HepG2 (cell line): ENCODE data around the gene ST6GAL2. TPM values are rescaled to one million over a fixed set of nuclear protein-coding genes. Genes with fewer than 3 reads are reported as not detected.

Experiments used
- ATAC-seq: fragments of 200-7000 bp; cut with Tn5 transposase; 3 replicates; pipeline ENCODE4 v1.9.1; 2020; ENCODE audit warnings: mild to moderate bottlenecking, moderate library complexity
- BruUV-seq: library from RNA; stranded (reverse); fragments of 400-500 nt; replicated peaks from 2 replicates; lab custom pipeline; 2021; lab: Mats Ljungman, UMichigan
- CTCF ChIA-PET: fragments of 300-600 bp; formaldehyde crosslinking; extraction: SDS; loops from one replicate; lab custom pipeline; 2021; ENCODE audit warnings: low total read pairs, inconsistent platforms, low intra/inter-chr PET ratio; lab: Yijun Ruan, JAX
- POLR2A ChIA-PET: fragments of 350-600 bp; sonication (Branson Sonifier 250); formaldehyde crosslinking; loops from one replicate; lab custom pipeline; 2020; ENCODE audit warnings: antibody characterized with exemption, inconsistent platforms; lab: Yijun Ruan, JAX
- DNase-seq: peaks from one replicate; pipeline ENCODE4 v3.0.0-alpha.2; 2015; ENCODE audit warnings: low spot score
- FAIRE-seq: peaks from 3 replicates; lab custom pipeline; 2011; peaks lifted over from hg19 to GRCh38; lab: Jason Lieb, UNC
- H2AFZ ChIP-seq: one replicate; pipeline ENCODE4 v1.6.1; 2011; ENCODE audit warnings: low read length, inconsistent platforms
- H3K27ac ChIP-seq: fragments of 300-600 bp; 3 replicates; pipeline ENCODE4 v1.8.0; 2011; ENCODE audit warnings: mixed run types, mild to moderate bottlenecking, mixed read lengths, low read length, inconsistent platforms; ENCODE audit not compliant: insufficient read depth; ENCODE audit errors: extremely low read length
- H3K27me3 ChIP-seq, 2 experiments: fragments of 200-600 bp in 1 of 2; 2 replicates in 1 of 2; 3 replicates in 1 of 2; pipeline versions ENCODE4 v1.6.0 to v1.8.0; 2011; ENCODE audit warnings: low read length in 2 of 2, mild to moderate bottlenecking in 2 of 2, moderate library complexity in 2 of 2, inconsistent platforms in 1 of 2; ENCODE audit not compliant: insufficient read depth in 2 of 2, control insufficient read depth in 1 of 2
- H3K36me3 ChIP-seq, 2 experiments: fragments of 200-600 bp in 1 of 2; replicated peaks in 1 of 2; 2 replicates in 1 of 2; 3 replicates in 1 of 2; pipeline versions ENCODE4 v1.5.1 to v1.8.0; 2011; ENCODE audit warnings: low read length in 2 of 2, inconsistent platforms in 1 of 2; ENCODE audit not compliant: insufficient read depth in 2 of 2, control insufficient read depth in 1 of 2
- H3K4me1 ChIP-seq: 2 replicates; pipeline ENCODE4 v1.5.1; 2012; ENCODE audit warnings: low read length, inconsistent platforms; ENCODE audit not compliant: insufficient read depth
- H3K4me2 ChIP-seq: 2 replicates; pipeline ENCODE4 v1.6.0; 2011; ENCODE audit warnings: low read depth, low read length, inconsistent platforms
- H3K4me3 ChIP-seq, 3 experiments: fragments of 200-600 bp in 1 of 3; sonication (generic), shearing (Covaris generic) in 1 of 3; replicated peaks in 1 of 3; 2 replicates each; pipeline ENCODE4 v1.5.1; 2011 to 2016; ENCODE audit warnings: low read length in 3 of 3, inconsistent platforms in 2 of 3, low read depth in 2 of 3, mild to moderate bottlenecking in 2 of 3, control low read depth in 1 of 3, mixed read lengths in 1 of 3; ENCODE audit not compliant: insufficient read depth in 1 of 3
- H3K79me2 ChIP-seq: one replicate; pipeline ENCODE4 v1.6.1; 2011; ENCODE audit warnings: low read length, inconsistent platforms; ENCODE audit not compliant: insufficient read depth
- H3K9ac ChIP-seq: 2 replicates; pipeline ENCODE4 v1.6.0; 2011; ENCODE audit warnings: mild to moderate bottlenecking, low read depth, low read length, inconsistent platforms; ENCODE audit not compliant: insufficient read depth
- H3K9me3 ChIP-seq: 2 replicates; pipeline ENCODE4 v1.5.1; 2012; ENCODE audit warnings: mild to moderate bottlenecking, low read length
- H4K20me1 ChIP-seq: 2 replicates; pipeline ENCODE4 v1.6.0; 2011; ENCODE audit warnings: inconsistent platforms, mild to moderate bottlenecking, low read length, moderate library complexity; ENCODE audit not compliant: insufficient read depth
- BHLHE40 ChIP-seq: IDR thresholded peaks from 2 replicates; pipeline ENCODE4 v1.6.1; 2011; ENCODE audit warnings: low read length, improper control_type of control experiment
- DBP ChIP-seq: sonication (generic); formaldehyde crosslinking; IDR thresholded peaks from 2 replicates; pipeline ENCODE4 v1.4.0; 2020; ENCODE audit warnings: missing genetic modification reagents; ENCODE audit errors: not compliant biosample characterization
- FOXJ3 ChIP-seq: sonication (generic); formaldehyde crosslinking; IDR thresholded peaks from 2 replicates; pipeline ENCODE4 v1.4.0; 2020; ENCODE audit warnings: missing genetic modification reagents, mild to moderate bottlenecking, borderline replicate concordance
- KAT8 ChIP-seq: IDR thresholded peaks from 2 replicates; pipeline ENCODE4 v1.6.1; 2016; ENCODE audit warnings: missing genetic modification reagents, missing compliant biosample characterization
- MXD4 ChIP-seq: IDR thresholded peaks from 2 replicates; pipeline ENCODE4 v1.6.1; 2016; ENCODE audit warnings: mild to moderate bottlenecking, missing biosample characterization, missing genetic modification reagents
- MYPOP ChIP-seq: sonication (generic); formaldehyde crosslinking; IDR thresholded peaks from 2 replicates; pipeline ENCODE4 v1.8.1; 2023; ENCODE audit warnings: mild to moderate bottlenecking, moderate library complexity, missing genetic modification reagents
- RORA ChIP-seq: sonication (generic); formaldehyde crosslinking; IDR thresholded peaks from 2 replicates; pipeline ENCODE4 v1.5.0; 2020; ENCODE audit warnings: mild to moderate bottlenecking, missing genetic modification reagents, moderate library complexity
- SYNCRIP ChIP-seq: fragments of 200-400 bp; formaldehyde crosslinking; IDR thresholded peaks from 2 replicates; pipeline ENCODE4 v1.6.1; 2018; ENCODE audit warnings: mild to moderate bottlenecking, low read depth, low read length; ENCODE audit not compliant: insufficient read depth
- ZKSCAN1 ChIP-seq: fragments of 150-350 bp; IDR thresholded peaks from 2 replicates; pipeline ENCODE4 v1.6.1; 2014; ENCODE audit warnings: low read length
- ZNF580 ChIP-seq: IDR thresholded peaks from 2 replicates; pipeline ENCODE4 v1.6.1; 2016; ENCODE audit warnings: low read depth, borderline replicate concordance
- ZNF687 ChIP-seq: sonication (generic); formaldehyde crosslinking; IDR thresholded peaks from 2 replicates; pipeline ENCODE4 v1.5.1; 2020; ENCODE audit warnings: mild to moderate bottlenecking, missing genetic modification reagents, moderate library complexity
- ZNF784 ChIP-seq: sonication (generic); formaldehyde crosslinking; IDR thresholded peaks from 2 replicates; pipeline ENCODE4 v1.5.1; 2020; ENCODE audit warnings: missing genetic modification reagents, mild to moderate bottlenecking, borderline replicate concordance
- WGBS: methylation state at CpG from one replicate; pipeline ENCODE4 v1.1.6; 2017; ENCODE audit warnings: low lambda C conversion rate; 5-methylcytosine and 5-hydroxymethylcytosine counted together
- in situ Hi-C: cut with HindIII; loops from 2 replicates; pipeline ENCODE4 v1.10.0; 2017; ENCODE audit warnings: low pct_unique_long_range_greater_than_20kb; ENCODE audit not compliant: extremely low pct_ligation_motif_present
- intact Hi-C: fragments of 100-400 bp; cut with micrococcal nuclease; formaldehyde crosslinking; loops from one replicate; pipeline ENCODE4 v1.10.0; 2022; ENCODE audit not compliant: unreplicated experiment
- polyA plus RNA-seq, 8 experiments: library from polyadenylated mRNA; depleted of rRNA in 3 of 8; stranded (reverse) in 7 of 8; unstranded in 1 of 8; fragments of >200 nt; fragmentation: Illumina TruSeq in 4 of 8; extraction: Trizol in 4 of 8; gene quantifications; 2 replicates each; pipeline versions ENCODE4 v1.2.1 to v1.2.3, GENCODE V29; 2011 to 2016; ENCODE audit warnings: low read depth in 4 of 8, missing spikeins in 1 of 8, mixed read lengths in 1 of 8; ENCODE audit not compliant: insufficient read depth in 1 of 8
- total RNA-seq, 5 experiments: library from RNA; depleted of rRNA; stranded (reverse); fragments of >200 nt; fragmentation: Illumina TruSeq; extraction: Trizol; gene quantifications; 2 replicates each; pipeline ENCODE4 v1.2.3, GENCODE V29; 2016; ENCODE audit warnings: low read depth in 1 of 5

Gene ST6GAL2
- total and polyA plus RNA-seq, 2 of the 13 experiments (the other 11 are each of a cell fraction or from before 2014, with no cell fraction given): not detected

- TF ChIP-seq MXD4: no peak
- no peak for TF ChIP-seq BHLHE40
- no peak for TF ChIP-seq MYPOP (CRISPR knock-in tag)
- TF ChIP-seq ZKSCAN1: no peak
- TF ChIP-seq RORA (CRISPR knock-in tag): no peak
- no peak for TF ChIP-seq ZNF687 (CRISPR knock-in tag)
Measured at GRCh38 chr2:106853631-106854030, 32.3 kb downstream of the ST6GAL2 start (continued).

- DNase-seq: no peak
- Histone ChIP-seq H3K27ac (no peak overlapping the region), H3K79me2 (no peaks in the 10 kb centered on the region), H3K4me3 (no peak overlapping the region), H2AFZ (no peak overlapping the region), H3K36me3 (no peaks in the 10 kb centered on the region), H3K4me1 (no peaks in the 10 kb centered on the region), H3K27me3 (peaks cover 0 to 4% of the 10 kb centered on the region in 2 experiments; a peak in 1 of 5 replicates), H4K20me1 (no peaks in the 10 kb centered on the region), H3K9ac (no peak overlapping the region), H3K9me3 (no peaks in the 10 kb centered on the region), H3K4me2 (no peak overlapping the region)
- intact Hi-C loops (no loop called here), in situ Hi-C loops (no loop called here)
- no peak for ATAC-seq
- POLR2A ChIA-PET: no interaction called here
- no TSS peak for BruUV-seq
- no peak for FAIRE-seq
- CTCF ChIA-PET: no interaction called here
- TF ChIP-seq FOXJ3 (CRISPR knock-in tag): no peak
- TF ChIP-seq SYNCRIP: no peak
- TF ChIP-seq DBP (CRISPR knock-in tag): no peak
- TF ChIP-seq ZNF784 (CRISPR knock-in tag): no peak
- no peak for TF ChIP-seq KAT8 (CRISPR knock-in tag)
- TF ChIP-seq ZNF580: no peak
- WGBS: 43% methylated on average over 9 of the region's 11 CpGs
Measured at GRCh38 chr2:106851881-106852501, 34.0 kb downstream of the ST6GAL2 start.
